GM21515 (cell line): Measurements from ENCODE around the gene MYO16.

ENCODE experiments used
- ATAC-seq: cut with Tn5 transposase; IDR thresholded peaks from one replicate; pipeline ENCODE4 v1.9.1; 2021; ENCODE audit not compliant: unreplicated experiment

MYO16 gene

GRCh38 chr13:108629181-108629752 is at the start of gene MYO16:
Gene MYO16 (plus strand): TSS chr13:108629611. CDS start chr13:108629845, 234 bp downstream.
- ATAC-seq: no peak

- ATAC-seq: no peak
Observed at GRCh38 chr13:108586826-108587225, 42.6 kb upstream of the MYO16 start.

- no peak for ATAC-seq
Observed at GRCh38 chr13:108588516-108588915, 40.9 kb upstream of the MYO16 start.

GRCh38 chr13:108594153-108594552 is 35.3 kb upstream of the MYO16 start:
- ATAC-seq: no peak

GRCh38 chr13:108595436-108596274 is 33.8 kb upstream of the MYO16 start:
- no peak for ATAC-seq

- no peak for ATAC-seq
Observed at GRCh38 chr13:108597943-108598342, 31.5 kb upstream of the MYO16 start.

GRCh38 chr13:108606424-108606823 is 23.0 kb upstream of the MYO16 start:
- ATAC-seq: no peak

GRCh38 chr13:108609353-108609752 is 20.1 kb upstream of the MYO16 start:
- no peak for ATAC-seq

GRCh38 chr13:108610507-108610906 is 18.9 kb upstream of the MYO16 start:
- ATAC-seq: no peak

GRCh38 chr13:108615241-108615640 is 14.2 kb upstream of the MYO16 start:
- no peak for ATAC-seq

- ATAC-seq: no peak
Observed at GRCh38 chr13:108618233-108618632, 11.2 kb upstream of the MYO16 start.

GRCh38 chr13:108621462-108621861 is 7.9 kb upstream of the MYO16 start:
- ATAC-seq: no peak

GRCh38 chr13:108624108-108624507 is 5.3 kb upstream of the MYO16 start:
- ATAC-seq: no peak

GRCh38 chr13:108624979-108625378 is 4.4 kb upstream of the MYO16 start:
- ATAC-seq: no peak

- ATAC-seq: no peak
Observed at GRCh38 chr13:108629988-108630387, 577 bp downstream of the MYO16 start.

GRCh38 chr13:108632649-108633167 is 3.3 kb downstream of the MYO16 start:
- ATAC-seq: no peak

- no peak for ATAC-seq
Observed at GRCh38 chr13:108638901-108639300, 9.5 kb downstream of the MYO16 start.

- no peak for ATAC-seq
Observed at GRCh38 chr13:108643646-108644353, 14.4 kb downstream of the MYO16 start.

- no peak for ATAC-seq
Observed at GRCh38 chr13:108645376-108645775, 16.0 kb downstream of the MYO16 start.

- no peak for ATAC-seq
Observed at GRCh38 chr13:108650271-108650670, 20.9 kb downstream of the MYO16 start.

GRCh38 chr13:108656742-108657141 is 27.3 kb downstream of the MYO16 start:
- no peak for ATAC-seq

- ATAC-seq: no peak
Observed at GRCh38 chr13:108657519-108657918, 28.1 kb downstream of the MYO16 start.
